IMR-90 (cell line): ENCODE results near the gene SP140L. TPM values are rescaled to one million over a fixed set of nuclear protein-coding genes. Genes with fewer than 3 reads are reported as not detected.

Experiments
- ATAC-seq: fragments of 200-7000 bp; cut with Tn5 transposase; 2 replicates; pipeline ENCODE4 v1.9.1; 2020; ENCODE audit warnings: low read depth, mild to moderate bottlenecking, moderate library complexity
- BruUV-seq: library from RNA; stranded (reverse); fragments of 400-500 nt; replicated peaks from 2 replicates; lab custom pipeline; 2021; lab: Mats Ljungman, UMichigan
- CTCF ChIA-PET: fragments of 300-600 bp; formaldehyde crosslinking; extraction: SDS; loops from one replicate; lab custom pipeline; 2021; ENCODE audit warnings: antibody characterized with exemption; lab: Yijun Ruan, JAX
- POLR2A ChIA-PET: fragments of 300-600 bp; sonication (Branson Sonifier 250); formaldehyde crosslinking; loops from one replicate; lab custom pipeline; 2022; ENCODE audit warnings: antibody characterized with exemption; ENCODE audit not compliant: unreplicated experiment; lab: Charles Lee
- DNase-seq: peaks from one replicate; pipeline ENCODE4 v3.0.0; 2013
- H2AFZ ChIP-seq: replicated peaks from 2 replicates; pipeline ENCODE3; 2013; ENCODE audit warnings: low read length, mild to moderate bottlenecking; ENCODE audit not compliant: poor library complexity
- H2AK5ac ChIP-seq: 2 replicates; pipeline ENCODE4 v1.6.1; 2013; ENCODE audit warnings: low read depth, low read length, inconsistent platforms
- H2AK9ac ChIP-seq: replicated peaks from 2 replicates; pipeline ENCODE3; 2013; ENCODE audit warnings: mild to moderate bottlenecking, low read depth, low read length, moderate library complexity; ENCODE audit not compliant: poor library complexity
- H2BK120ac ChIP-seq: 2 replicates; pipeline ENCODE4 v1.6.1; 2013; ENCODE audit warnings: low read depth, low read length, inconsistent platforms
- H2BK15ac ChIP-seq: 3 replicates; pipeline ENCODE4 v1.6.1; 2013; ENCODE audit warnings: low read depth, low read length, inconsistent platforms
- H2BK20ac ChIP-seq: 2 replicates; pipeline ENCODE4 v1.6.1; 2013; ENCODE audit warnings: low read depth, mild to moderate bottlenecking, inconsistent platforms, low read length, moderate library complexity
- H2BK5ac ChIP-seq: 2 replicates; pipeline ENCODE4 v1.6.1; 2013; ENCODE audit warnings: mild to moderate bottlenecking, low read depth, low read length, inconsistent platforms; ENCODE audit not compliant: poor library complexity, severe bottlenecking
- H3K14ac ChIP-seq: replicated peaks from 2 replicates; pipeline ENCODE4 v1.6.1; 2013; ENCODE audit warnings: low read depth, low read length, inconsistent platforms
- H3K18ac ChIP-seq: 2 replicates; pipeline ENCODE4 v1.6.1; 2013; ENCODE audit warnings: low read depth, low read length, control low read depth
- H3K23ac ChIP-seq: 2 replicates; pipeline ENCODE4 v1.6.1; 2013; ENCODE audit warnings: low read depth, low read length, inconsistent platforms
- H3K27ac ChIP-seq: 2 replicates; pipeline ENCODE4 v1.5.1; 2013; ENCODE audit warnings: mild to moderate bottlenecking, control low read depth, low read length; ENCODE audit not compliant: insufficient read depth
- H3K27me3 ChIP-seq: 2 replicates; pipeline ENCODE4 v1.6.1; 2013; ENCODE audit warnings: low read length; ENCODE audit not compliant: control insufficient read depth, insufficient read depth
- H3K36me3 ChIP-seq: 2 replicates; pipeline ENCODE4 v1.6.1; 2013; ENCODE audit warnings: low read length, mixed read lengths; ENCODE audit not compliant: control insufficient read depth, insufficient read depth
- H3K4ac ChIP-seq: 2 replicates; pipeline ENCODE4 v1.6.1; 2013; ENCODE audit warnings: low read depth, low read length, inconsistent platforms
- H3K4me1 ChIP-seq: 2 replicates; pipeline ENCODE4 v1.6.1; 2013; ENCODE audit warnings: low read length, mixed read lengths; ENCODE audit not compliant: control insufficient read depth, insufficient read depth
- H3K4me2 ChIP-seq: 2 replicates; pipeline ENCODE4 v1.6.1; 2013; ENCODE audit warnings: low read depth, mild to moderate bottlenecking, control low read depth, low read length, moderate library complexity
- H3K4me3 ChIP-seq: 2 replicates; pipeline ENCODE4 v1.5.1; 2013; ENCODE audit warnings: low read depth, mild to moderate bottlenecking, control low read depth, low read length, moderate library complexity; ENCODE audit not compliant: insufficient read depth
- H3K56ac ChIP-seq: 2 replicates; pipeline ENCODE4 v1.6.1; 2013; ENCODE audit warnings: low read length, inconsistent platforms; ENCODE audit not compliant: insufficient read depth; ENCODE audit errors: extremely low read depth
- H3K79me1 ChIP-seq, 2 experiments: 2 replicates each; pipeline ENCODE4 v1.6.1; 2013; ENCODE audit warnings: low read length in 2 of 2, inconsistent platforms in 1 of 2, low read depth in 1 of 2
- H3K9ac ChIP-seq: 2 replicates; pipeline ENCODE4 v1.6.1; 2013; ENCODE audit warnings: low read depth, low read length, control low read depth
- H3K9me1 ChIP-seq: 2 replicates; pipeline ENCODE4 v1.6.1; 2013; ENCODE audit warnings: low read length, inconsistent platforms; ENCODE audit not compliant: insufficient read depth
- H3K9me3 ChIP-seq: 2 replicates; pipeline ENCODE4 v1.6.1; 2013; ENCODE audit warnings: low read length; ENCODE audit not compliant: control insufficient read depth, insufficient read depth
- H4K20me1 ChIP-seq: 2 replicates; pipeline ENCODE4 v1.6.1; 2013; ENCODE audit warnings: low read length, inconsistent platforms; ENCODE audit not compliant: insufficient read depth
- H4K5ac ChIP-seq: 2 replicates; pipeline ENCODE4 v1.6.1; 2013; ENCODE audit warnings: mild to moderate bottlenecking, low read depth, low read length, control low read depth
- H4K8ac ChIP-seq, 2 experiments: 2 replicates each; pipeline ENCODE4 v1.6.1; 2013; ENCODE audit warnings: low read depth in 2 of 2, low read length in 2 of 2, control low read depth in 1 of 2, inconsistent platforms in 1 of 2
- H4K91ac ChIP-seq: 2 replicates; pipeline ENCODE4 v1.6.1; 2013; ENCODE audit warnings: low read depth, low read length, inconsistent platforms; ENCODE audit not compliant: insufficient read depth
- MAFK ChIP-seq: IDR thresholded peaks from 2 replicates; pipeline ENCODE4 v1.6.1; 2012; ENCODE audit warnings: low read depth, low read length, improper control_type of control experiment
- USF2 ChIP-seq: fragments of 150-350 bp; IDR thresholded peaks from 2 replicates; pipeline ENCODE4 v1.6.1; 2017; ENCODE audit warnings: mild to moderate bottlenecking, antibody characterized with exemption, low read length, low read depth
- WGBS, 2 experiments: methylation state at CpG; one replicate each; pipeline versions ENCODE4 v1.1.5 to v1.1.7; 2013; ENCODE audit warnings: missing lambda C conversion rate in 2 of 2; ENCODE audit not compliant: insufficient read length in 1 of 2; ENCODE audit errors: extremely low coverage in 2 of 2; 5-methylcytosine and 5-hydroxymethylcytosine counted together
- dilution Hi-C: fragments of 300-500 bp; cut with HindIII; formaldehyde crosslinking; loops from one replicate; pipeline ENCODE4 v1.14.3; 2018; ENCODE audit warnings: low sequenced_read_pairs; ENCODE audit not compliant: unreplicated experiment
- in situ Hi-C: fragments of 300-500 bp; cut with MboI; formaldehyde crosslinking; loops from 3 replicates; pipeline ENCODE4 v1.14.3; 2019; ENCODE audit warnings: low sequenced_read_pairs, inconsistent platforms, mixed read lengths
- intact Hi-C: fragments of 100-400 bp; cut with micrococcal nuclease; formaldehyde crosslinking; loops from 2 replicates; pipeline ENCODE4 v1.10.0; 2022
- polyA plus RNA-seq, 3 experiments: library from polyadenylated mRNA; depleted of rRNA; stranded (reverse); fragments of >200 nt; gene quantifications; 2 replicates each; pipeline ENCODE4 v1.2.3, GENCODE V29; 2012; ENCODE audit warnings: low replicate concordance in 1 of 3
- total RNA-seq: library from RNA; depleted of rRNA; stranded (reverse); fragments of >200 nt; gene quantifications from 2 replicates; pipeline ENCODE4 v1.2.3, GENCODE V29; 2012

SP140L gene
- total and polyA plus RNA-seq, 2 of the 4 experiments (the other 2 are of a cell fraction): 5.4 to 11.2 TPM

- Histone ChIP-seq H2BK120ac (no peak overlapping the region), H3K4me3 (no peak overlapping the region), H4K20me1 (no peaks in the 10 kb centered on the region; the same call in 1 of the 2 replicates), H3K14ac (no peak overlapping the region), H3K18ac (no peak overlapping the region), H4K5ac (no peak overlapping the region), H4K91ac (no peak overlapping the region), H3K4ac (no peak overlapping the region), H3K9me1 (no peaks in the 10 kb centered on the region; the same call in 1 of the 2 replicates), H4K8ac (no peak overlapping the region; a peak in 1 of 4 replicates), H2BK20ac (no peak overlapping the region), H3K56ac (no peak overlapping the region), H2AK5ac (no peak overlapping the region), H2AFZ (no peak overlapping the region), H3K9me3 (no peaks in the 10 kb centered on the region), H3K36me3 (0 out of 2 replicates have a peak, but pooled peaks cover 3% of the 10 kb centered on the region), H3K23ac (no peak overlapping the region), H2BK5ac (no peak overlapping the region), H3K27ac (no peak overlapping the region), H2BK15ac (no peak overlapping the region), H3K27me3 (no peaks in the 10 kb centered on the region), H3K9ac (no peak overlapping the region), H3K4me1 (no peaks in the 10 kb centered on the region), H3K4me2 (no peak overlapping the region), H3K79me1 (peaks cover 22 to 24% of the 10 kb centered on the region in 2 experiments), H2AK9ac (no peak overlapping the region)
- ATAC-seq (no peak), DNase-seq (peak; percentile 31)
- ChIA-PET POLR2A (no interaction called here), CTCF (no interaction called here)
- dilution Hi-C loops: no loop called here
- WGBS, 2 experiments: 80% methylated on average over 3 of the region's 6 CpGs; no CpG with 5 or more reads in 1 of the 2 experiments
- in situ Hi-C loops: no loop called here
- intact Hi-C loops: no loop called here
- TF ChIP-seq USF2 (no peak), MAFK (peak; percentile 75)
- no TSS peak for BruUV-seq
These were observed 20.8 kb downstream of the SP140L start for GRCh38 chr2:230347659-230348305.
